Measurements from ENCODE around the gene DTX1.

- TF ChIP-seq EZH2 (IDR thresholded peaks at IDR 0.05; ENCODE audit: borderline replicate concordance, low read depth, low read length, severe bottlenecking) (no peak), CTCF (IDR thresholded peaks at IDR 0.05; ENCODE audit: extremely low read depth in 1 of 2, insufficient read depth in 1 of 2, low read depth in 1 of 2, low read length in 2 of 2) (no peak), POLR2A (IDR thresholded peaks at IDR 0.05; ENCODE audit: low read depth, low read length) (no peak), POLR2AphosphoS5 (IDR thresholded peaks at IDR 0.05; ENCODE audit: insufficient read depth, low read depth, low read length) (no peak), FOS (IDR thresholded peaks at IDR 0.05; ENCODE audit: borderline replicate concordance, insufficient read depth, low read length) (no peak)
- TF ChIP-seq, protein P1, sequence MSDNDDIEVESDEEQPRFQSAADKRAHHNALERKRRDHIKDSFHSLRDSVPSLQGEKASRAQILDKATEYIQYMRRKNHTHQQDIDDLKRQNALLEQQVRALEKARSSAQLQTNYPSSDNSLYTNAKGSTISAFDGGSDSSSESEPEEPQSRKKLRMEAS (IDR thresholded peaks at IDR 0.05; ENCODE audit: insufficient read depth, insufficient read length), result no peak
Observed at GRCh38 chr12:113096675-113097461, 40.3 kb downstream of the DTX1 start.
